KOPT-K1 (cell line): ENCODE data around the gene CEACAM5.

ENCODE experiments used
- H3K27ac ChIP-seq: fragments of 200-600 bp; sonication (generic); 2 replicates; pipeline ENCODE4 v1.5.1; 2016; ENCODE audit warnings: antibody characterized with exemption, mild to moderate bottlenecking, low read depth, low read length; ENCODE audit not compliant: poor library complexity, severe bottlenecking
- H3K36me3 ChIP-seq: fragments of 200-600 bp; sonication (generic); 2 replicates; pipeline ENCODE4 v1.5.1; 2017; ENCODE audit warnings: antibody characterized with exemption, mild to moderate bottlenecking, low read length, moderate library complexity; ENCODE audit not compliant: insufficient read depth
- H3K9me3 ChIP-seq: fragments of 200-600 bp; sonication (generic); 2 replicates; pipeline ENCODE4 v1.5.1; 2017; ENCODE audit warnings: antibody characterized with exemption, low read length, mild to moderate bottlenecking; ENCODE audit not compliant: insufficient read depth, poor library complexity, severe bottlenecking

CEACAM5 gene

GRCh38 chr19:41696402-41697197 is 11.8 kb upstream of the CEACAM5 start:
- no peaks in the 10 kb centered on the region for H3K36me3 ChIP-seq
- H3K9me3 ChIP-seq, result no peaks in the 10 kb centered on the region
- H3K27ac ChIP-seq, result no peak overlapping the region

GRCh38 chr19:41697198-41697855 is 11.1 kb upstream of the CEACAM5 start:
- no peaks in the 10 kb centered on the region for H3K36me3 ChIP-seq
- no peak overlapping the region for H3K27ac ChIP-seq
- H3K9me3 ChIP-seq, result no peaks in the 10 kb centered on the region

GRCh38 chr19:41698746-41699230 is 9.6 kb upstream of the CEACAM5 start:
- no peaks in the 10 kb centered on the region for H3K36me3 ChIP-seq
- H3K27ac ChIP-seq, result no peak overlapping the region
- no peaks in the 10 kb centered on the region for H3K9me3 ChIP-seq

GRCh38 chr19:41699231-41699967 is 9.0 kb upstream of the CEACAM5 start:
- H3K27ac ChIP-seq, result no peak overlapping the region
- H3K36me3 ChIP-seq, result no peaks in the 10 kb centered on the region
- H3K9me3 ChIP-seq, result no peaks in the 10 kb centered on the region

GRCh38 chr19:41699968-41700323 is 8.5 kb upstream of the CEACAM5 start:
- no peaks in the 10 kb centered on the region for H3K36me3 ChIP-seq
- H3K27ac ChIP-seq, result no peak overlapping the region
- H3K9me3 ChIP-seq, result no peaks in the 10 kb centered on the region

GRCh38 chr19:41700381-41701195 is 7.8 kb upstream of the CEACAM5 start:
- Histone ChIP-seq H3K36me3 (no peaks in the 10 kb centered on the region), H3K27ac (no peak overlapping the region), H3K9me3 (no peaks in the 10 kb centered on the region)

- Histone ChIP-seq H3K9me3 (no peaks in the 10 kb centered on the region), H3K36me3 (no peaks in the 10 kb centered on the region), H3K27ac (no peak overlapping the region)
Observed at GRCh38 chr19:41701401-41702075, 6.9 kb upstream of the CEACAM5 start.

GRCh38 chr19:41702171-41702651 is 6.2 kb upstream of the CEACAM5 start:
- no peaks in the 10 kb centered on the region for H3K36me3 ChIP-seq
- no peaks in the 10 kb centered on the region for H3K9me3 ChIP-seq
- no peak overlapping the region for H3K27ac ChIP-seq

GRCh38 chr19:41703602-41704293 is 4.7 kb upstream of the CEACAM5 start:
- H3K27ac ChIP-seq, result no peak overlapping the region

GRCh38 chr19:41705393-41706174 is 2.8 kb upstream of the CEACAM5 start:
- no peaks in the 10 kb centered on the region for H3K9me3 ChIP-seq
- H3K36me3 ChIP-seq, result no peaks in the 10 kb centered on the region
- no peak overlapping the region for H3K27ac ChIP-seq

More at GRCh38 chr19:41703602-41704293, 4.7 kb upstream of the CEACAM5 start:
- no peaks in the 10 kb centered on the region for H3K36me3 ChIP-seq
- no peaks in the 10 kb centered on the region for H3K9me3 ChIP-seq

GRCh38 chr19:41706741-41707501 is 1.5 kb upstream of the CEACAM5 start:
- H3K9me3 ChIP-seq, result no peaks in the 10 kb centered on the region
- H3K36me3 ChIP-seq, result no peaks in the 10 kb centered on the region
- no peak overlapping the region for H3K27ac ChIP-seq

GRCh38 chr19:41707502-41707812 is 969 bp upstream of the CEACAM5 start:
- no peak overlapping the region for H3K27ac ChIP-seq
- H3K36me3 ChIP-seq, result no peaks in the 10 kb centered on the region
- H3K9me3 ChIP-seq, result no peaks in the 10 kb centered on the region
